ENCODE measurements around the gene ERC1.
A peak's percentile ranks its signal among the peaks of the same experiment; 100 is the strongest.

The ERC1 gene

DNA sequence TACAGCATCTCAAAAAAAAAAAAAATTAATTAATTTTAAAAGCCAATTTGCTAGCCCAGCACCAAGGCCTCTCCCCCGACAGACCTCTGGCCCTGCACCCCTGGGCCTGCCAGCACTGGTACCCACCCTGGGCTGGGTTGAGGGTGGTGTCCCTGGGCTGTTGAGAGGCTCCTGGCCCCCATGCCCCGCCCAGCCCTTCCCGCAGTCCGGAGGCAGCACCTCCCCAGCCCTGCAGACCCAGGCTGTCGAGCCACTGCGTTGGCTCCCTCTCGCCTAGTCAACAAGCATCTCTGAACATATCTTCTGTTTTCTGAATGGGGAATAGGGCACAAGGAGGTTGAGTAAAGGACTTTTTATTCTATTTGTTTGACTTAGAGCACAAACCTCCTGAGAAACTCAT is 516.3 kb downstream of the ERC1 start:
- CTCF ChIA-PET: no interaction called here
- POLR2A ChIA-PET: no interaction called here
- TF ChIP-seq, protein P1, sequence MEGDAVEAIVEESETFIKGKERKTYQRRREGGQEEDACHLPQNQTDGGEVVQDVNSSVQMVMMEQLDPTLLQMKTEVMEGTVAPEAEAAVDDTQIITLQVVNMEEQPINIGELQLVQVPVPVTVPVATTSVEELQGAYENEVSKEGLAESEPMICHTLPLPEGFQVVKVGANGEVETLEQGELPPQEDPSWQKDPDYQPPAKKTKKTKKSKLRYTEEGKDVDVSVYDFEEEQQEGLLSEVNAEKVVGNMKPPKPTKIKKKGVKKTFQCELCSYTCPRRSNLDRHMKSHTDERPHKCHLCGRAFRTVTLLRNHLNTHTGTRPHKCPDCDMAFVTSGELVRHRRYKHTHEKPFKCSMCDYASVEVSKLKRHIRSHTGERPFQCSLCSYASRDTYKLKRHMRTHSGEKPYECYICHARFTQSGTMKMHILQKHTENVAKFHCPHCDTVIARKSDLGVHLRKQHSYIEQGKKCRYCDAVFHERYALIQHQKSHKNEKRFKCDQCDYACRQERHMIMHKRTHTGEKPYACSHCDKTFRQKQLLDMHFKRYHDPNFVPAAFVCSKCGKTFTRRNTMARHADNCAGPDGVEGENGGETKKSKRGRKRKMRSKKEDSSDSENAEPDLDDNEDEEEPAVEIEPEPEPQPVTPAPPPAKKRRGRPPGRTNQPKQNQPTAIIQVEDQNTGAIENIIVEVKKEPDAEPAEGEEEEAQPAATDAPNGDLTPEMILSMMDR (IDR thresholded peaks at IDR 0.05; ENCODE audit: control extremely low read depth, extremely low read depth, low read depth, missing control alignments): no peak
- no peak for DNase-seq (ENCODE audit: extremely low spot score)

DNA sequence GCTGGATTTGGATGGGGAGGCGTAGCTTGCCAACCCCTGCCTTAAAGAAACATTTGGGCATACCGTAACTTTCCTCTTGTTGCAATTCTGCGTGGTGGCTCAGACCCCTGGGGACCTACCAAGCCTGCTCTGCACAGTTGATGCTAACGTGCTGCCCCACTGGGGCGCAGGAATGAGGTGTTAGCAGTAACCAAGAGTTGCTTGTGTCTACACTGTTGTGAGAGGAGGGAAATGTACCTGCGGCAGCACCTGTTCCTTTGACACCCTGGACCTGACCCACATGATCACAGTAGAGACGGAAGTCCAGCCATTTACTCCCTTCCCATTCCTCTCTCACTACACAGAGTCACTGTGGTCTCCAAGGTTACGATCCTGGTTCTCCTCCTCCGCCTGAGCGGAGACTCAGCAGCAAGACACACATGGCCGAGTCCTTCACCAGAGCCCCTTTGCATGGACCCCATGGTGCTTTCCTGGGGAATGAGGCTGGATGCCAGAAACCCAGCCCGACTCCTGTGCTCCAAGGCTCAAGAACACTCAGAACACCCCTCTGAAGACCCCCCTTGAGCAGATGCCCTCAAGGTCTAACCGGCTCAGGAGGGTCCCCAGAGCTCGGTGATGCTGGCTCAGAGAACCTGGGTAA is 518.5 kb downstream of the ERC1 start:
- no peak for DNase-seq (ENCODE audit: extremely low spot score)
- CTCF ChIA-PET: no interaction called here
- POLR2A ChIA-PET: no interaction called here
- TF ChIP-seq, protein P1 (IDR thresholded peaks at IDR 0.05; ENCODE audit: control extremely low read depth, extremely low read depth, low read depth, missing control alignments): no peak

DNA sequence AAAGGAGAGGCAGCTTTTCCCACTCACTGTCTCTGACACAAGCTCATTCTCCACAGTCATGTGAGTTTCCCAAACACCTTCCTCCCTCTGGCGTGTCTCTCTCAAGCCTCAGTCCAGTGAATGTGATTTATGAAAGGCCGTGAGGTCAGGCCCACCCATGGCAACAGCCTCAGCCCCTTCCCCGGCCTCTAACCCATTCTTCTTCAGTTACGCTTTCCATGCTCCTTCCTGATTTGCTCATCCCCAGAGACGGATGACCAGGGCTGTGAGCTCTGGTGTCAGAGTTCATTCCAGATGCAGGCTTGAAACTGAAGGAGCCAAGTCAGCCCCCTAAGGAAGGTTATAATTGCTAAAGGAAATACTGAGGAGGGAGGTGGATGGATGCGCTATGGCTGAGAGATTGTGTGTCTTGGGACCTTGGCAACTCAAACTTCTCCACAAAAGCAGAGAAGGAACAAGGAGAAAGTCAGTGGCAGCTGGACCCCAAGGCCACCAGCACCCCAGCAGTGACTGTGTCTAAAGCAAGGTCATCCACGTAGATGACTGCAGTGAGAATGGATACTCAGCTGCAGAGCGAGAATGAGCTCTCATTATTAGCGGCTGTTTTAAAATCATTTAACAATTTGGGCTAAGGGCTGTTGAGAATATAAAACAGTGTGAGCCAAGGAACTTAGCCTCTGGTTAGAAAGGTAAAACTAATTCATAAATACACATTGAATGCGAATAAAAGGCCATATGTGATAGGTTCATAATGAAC is 519.2 kb downstream of the ERC1 start:
- TF ChIP-seq, protein P1 (IDR thresholded peaks at IDR 0.05; ENCODE audit: control extremely low read depth, extremely low read depth, low read depth, missing control alignments): no peak
- POLR2A ChIA-PET: no interaction called here
- CTCF ChIA-PET: no interaction called here
- DNase-seq (ENCODE audit: extremely low spot score): no peak

DNA sequence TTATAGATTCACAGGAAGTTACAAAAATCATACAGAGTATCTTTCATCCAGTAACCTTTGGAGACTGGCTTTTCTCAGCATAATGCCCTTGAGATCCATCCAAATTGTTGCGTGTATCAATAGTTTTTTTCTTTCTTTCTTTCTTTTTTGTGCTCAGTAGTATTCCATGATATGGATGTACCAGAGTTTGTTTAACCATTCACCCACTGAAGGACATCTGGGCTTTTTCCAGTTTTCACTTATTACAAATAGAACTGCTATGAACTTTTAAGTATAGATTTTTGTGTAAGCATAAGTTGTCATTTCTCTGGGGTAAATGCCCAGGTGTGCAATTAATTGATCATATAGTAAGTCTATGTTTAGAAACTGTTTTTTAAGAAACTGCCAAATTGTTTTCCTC is 524.0 kb downstream of the ERC1 start:
- ChIA-PET CTCF (no interaction called here), POLR2A (no interaction called here)
- TF ChIP-seq, protein P1 (IDR thresholded peaks at IDR 0.05; ENCODE audit: control extremely low read depth, extremely low read depth, low read depth, missing control alignments): no peak
- DNase-seq (ENCODE audit: extremely low spot score): no peak

DNA sequence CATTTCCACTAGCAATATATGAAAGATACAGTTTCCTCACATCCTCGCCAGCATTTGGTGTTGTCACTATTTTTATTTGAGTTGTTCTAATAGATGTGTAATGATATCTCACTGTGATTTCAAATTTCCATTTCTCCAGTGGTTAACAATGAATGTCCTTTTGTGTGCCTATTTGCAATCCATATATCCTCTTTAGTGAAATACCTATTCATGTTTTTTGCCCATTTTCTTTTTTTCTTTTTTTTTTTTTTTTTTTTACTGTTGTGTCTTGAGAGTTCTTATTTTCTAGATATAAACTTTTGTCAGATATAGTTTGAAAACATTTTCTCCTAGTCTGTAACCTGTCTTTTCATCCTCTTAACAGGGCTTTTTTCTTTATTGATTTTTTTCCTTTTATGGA is 524.4 kb downstream of the ERC1 start:
- ChIA-PET POLR2A (no interaction called here), CTCF (no interaction called here)
- DNase-seq (ENCODE audit: extremely low spot score): no peak
- TF ChIP-seq, protein P1 (IDR thresholded peaks at IDR 0.05; ENCODE audit: control extremely low read depth, extremely low read depth, low read depth, missing control alignments): no peak

DNA sequence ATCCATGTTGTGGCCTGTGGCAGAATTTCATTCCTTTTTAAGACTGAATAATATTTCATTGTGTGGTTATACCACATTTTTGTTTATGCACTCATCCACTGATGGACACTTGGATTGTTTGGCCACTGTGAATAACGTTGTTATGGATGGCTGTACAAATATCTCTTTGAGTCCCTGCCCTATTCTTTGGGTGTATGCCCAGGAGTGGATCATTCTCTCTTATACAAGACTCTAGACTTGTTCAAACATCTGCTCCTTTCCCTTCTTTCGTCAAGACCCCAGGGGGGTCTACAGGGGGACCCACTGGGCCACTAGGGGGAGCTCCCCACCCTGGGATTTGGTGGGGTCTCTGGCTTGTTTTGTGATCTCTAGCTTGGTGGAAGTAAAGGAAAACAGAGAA is 526.0 kb downstream of the ERC1 start:
- DNase-seq (ENCODE audit: extremely low spot score): no peak
- POLR2A ChIA-PET: no interaction called here
- CTCF ChIA-PET: interaction anchor here (0.6 to 2.3 kb wide), 15 partner anchors 9 to 399 kb away, joined by 3 to 8 read pairs (median 4); no protein-coding TSS in a partner anchor
- TF ChIP-seq, protein P1 (IDR thresholded peaks at IDR 0.05; ENCODE audit: control extremely low read depth, extremely low read depth, low read depth, missing control alignments): peak; percentile 60
